Measurements from ENCODE around the gene SLC38A11.

SLC38A11 gene

DNA sequence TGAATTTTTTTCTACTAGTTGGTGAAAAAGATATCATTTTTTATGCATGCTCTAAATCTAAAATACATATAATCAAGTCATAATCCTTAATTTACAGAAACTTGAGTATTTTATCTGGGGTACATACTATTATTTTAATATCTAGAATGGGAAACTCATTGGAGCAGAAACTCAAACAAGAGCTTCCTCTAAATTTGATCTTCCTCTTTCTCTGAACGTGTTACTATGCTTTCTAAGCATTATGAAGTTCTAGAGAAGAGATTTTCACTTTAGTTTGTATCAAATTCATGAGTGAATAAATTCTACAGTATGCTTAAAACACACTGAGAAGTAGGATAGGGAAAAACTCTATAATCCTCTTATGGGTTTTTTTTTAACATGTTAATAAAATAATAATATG is 20.6 kb upstream of the SLC38A11 start:
- DNase-seq, result no peak
- intact Hi-C loops (cut with DNase I), result no loop called here

DNA sequence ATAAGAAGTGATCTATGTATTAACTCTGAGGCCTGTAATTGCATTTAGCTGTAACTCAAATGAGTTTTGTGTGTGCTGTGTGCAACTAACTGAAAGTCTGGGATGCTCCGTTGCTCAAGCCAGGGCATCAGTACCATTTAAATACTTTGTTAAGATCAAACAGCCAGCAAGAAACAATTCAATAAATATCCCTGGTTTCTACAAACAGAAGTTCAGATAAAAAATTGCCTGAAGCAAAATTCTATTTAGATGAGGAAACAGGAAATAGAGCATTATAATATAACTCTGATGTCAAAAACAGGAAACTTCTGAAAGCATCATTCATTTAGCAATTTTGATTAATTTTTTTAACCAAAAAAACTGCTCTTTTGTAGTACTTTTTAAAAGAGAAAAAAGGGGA is 18.9 kb upstream of the SLC38A11 start:
- no peak for DNase-seq
- intact Hi-C loops (cut with DNase I), result no loop called here

GRCh38 chr2:164972216-164972615 is 16.9 kb upstream of the SLC38A11 start:
- DNase-seq, result no peak
- intact Hi-C loops (cut with DNase I), result no loop called here

GRCh38 chr2:164969909-164970690 is 14.8 kb upstream of the SLC38A11 start:
- intact Hi-C loops (cut with DNase I), result no loop called here
- DNase-seq, result no peak

GRCh38 chr2:164967781-164968228 is 12.5 kb upstream of the SLC38A11 start:
- intact Hi-C loops (cut with DNase I), result no loop called here
- no peak for DNase-seq

GRCh38 chr2:164967361-164967760 is 12.0 kb upstream of the SLC38A11 start:
- DNase-seq, result no peak
- intact Hi-C loops (cut with DNase I), result no loop called here

DNA sequence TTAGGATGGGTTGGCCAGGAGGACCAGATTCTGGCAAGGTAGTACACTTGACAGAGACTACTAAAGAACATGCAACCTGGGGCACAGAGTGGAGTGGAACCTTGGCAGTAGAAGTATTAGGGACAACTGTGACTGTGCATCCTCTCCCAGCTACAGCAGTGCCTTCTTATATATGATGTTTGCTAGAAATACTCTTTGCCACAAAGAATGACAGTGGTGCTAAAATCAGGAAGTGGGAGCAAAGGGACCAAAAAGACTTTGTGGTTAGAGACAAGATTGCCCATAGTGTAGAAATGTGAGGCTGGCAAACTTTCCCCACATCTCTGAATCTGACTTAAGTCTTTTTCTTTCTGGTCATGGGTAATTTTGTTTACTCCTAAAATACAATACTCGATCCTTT is 9.4 kb upstream of the SLC38A11 start:
- DNase-seq, result no peak
- intact Hi-C loops (cut with DNase I), result no loop called here

DNA sequence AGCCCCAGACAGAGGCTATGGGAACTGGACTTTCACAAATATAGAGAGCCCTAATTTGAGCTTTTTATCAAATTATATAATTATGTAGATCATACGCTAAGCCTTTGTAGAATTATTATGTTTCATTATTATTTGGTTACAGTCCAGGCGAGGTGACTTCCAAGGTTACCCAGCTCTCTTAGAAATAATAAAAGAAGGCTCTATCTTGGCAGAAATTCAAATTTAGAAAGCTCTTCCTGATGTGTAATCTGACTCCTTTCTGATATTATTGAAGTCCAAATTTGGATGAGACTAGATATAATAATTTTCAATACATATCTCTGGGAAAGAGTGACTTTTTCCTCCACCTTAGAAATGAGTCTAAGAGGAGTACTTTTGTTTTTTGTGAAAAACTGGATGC is 4.8 kb upstream of the SLC38A11 start:
- no peak for DNase-seq
- intact Hi-C loops (cut with DNase I), result no loop called here

- DNase-seq, result peak in 4 of 42 donors; percentile 5 to 20 (median 10)
- intact Hi-C loops (cut with DNase I), result no loop called here
These were observed 1.1 kb downstream of the SLC38A11 start for GRCh38 chr2:164954186-164954585.

GRCh38 chr2:164953279-164953678 is 2.0 kb downstream of the SLC38A11 start:
- intact Hi-C loops (cut with DNase I), result no loop called here
- no peak for DNase-seq

GRCh38 chr2:164952057-164952702 is 3.1 kb downstream of the SLC38A11 start:
- intact Hi-C loops (cut with DNase I), result no loop called here
- no peak for DNase-seq

- DNase-seq, result no peak
- intact Hi-C loops (cut with DNase I), result no loop called here
These were observed 6.8 kb downstream of the SLC38A11 start for GRCh38 chr2:164948540-164948939.

GRCh38 chr2:164947281-164947680 is 8.0 kb downstream of the SLC38A11 start:
- intact Hi-C loops (cut with DNase I), result no loop called here
- no peak for DNase-seq

DNA sequence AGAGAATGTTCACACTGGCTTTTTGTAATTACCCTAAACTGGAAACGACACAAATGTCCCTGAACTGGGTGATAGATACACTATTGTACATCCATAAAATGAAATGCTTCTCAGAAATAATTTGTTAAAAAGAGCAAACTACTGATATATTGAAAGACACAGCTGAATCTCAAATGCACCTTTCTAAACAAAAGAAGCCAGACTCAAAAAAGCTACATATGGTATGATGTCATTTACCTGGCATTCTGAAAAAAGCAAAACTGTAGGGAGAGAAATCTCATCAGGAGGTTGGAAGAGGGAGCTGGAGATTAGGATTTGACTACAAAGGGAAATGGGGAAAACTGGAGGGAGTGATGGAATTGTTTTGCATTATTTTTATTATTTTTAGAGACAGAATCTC is 12.0 kb downstream of the SLC38A11 start:
- intact Hi-C loops (cut with DNase I), result no loop called here
- DNase-seq, result no peak

DNA sequence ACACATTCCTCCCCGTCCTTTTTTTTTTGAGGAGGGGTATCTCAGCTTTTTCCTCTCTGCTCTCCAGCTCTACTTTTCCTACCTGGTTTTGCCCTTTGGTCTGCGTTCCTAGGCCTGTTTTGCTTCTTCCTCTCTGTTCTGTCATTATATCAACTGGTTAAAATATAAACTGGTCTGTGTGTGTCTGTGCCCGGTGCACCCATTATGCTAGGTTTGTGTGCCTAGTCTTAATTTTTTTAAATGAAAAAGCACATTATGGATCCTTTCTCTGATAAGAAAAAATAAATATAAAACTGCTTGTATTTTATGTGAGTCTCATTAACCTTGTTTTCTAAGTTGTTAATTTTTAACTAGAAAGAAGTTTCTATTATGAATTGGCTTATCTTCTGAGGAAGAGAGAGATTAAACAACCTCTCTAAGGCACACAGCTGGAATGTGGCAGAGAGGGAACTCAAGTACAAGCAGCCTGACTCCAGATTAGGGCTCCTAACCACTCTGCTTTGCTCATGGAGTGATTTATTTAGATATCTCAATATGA is 17.4 kb downstream of the SLC38A11 start:
- no peak for DNase-seq
- intact Hi-C loops (cut with DNase I), result no loop called here

DNA sequence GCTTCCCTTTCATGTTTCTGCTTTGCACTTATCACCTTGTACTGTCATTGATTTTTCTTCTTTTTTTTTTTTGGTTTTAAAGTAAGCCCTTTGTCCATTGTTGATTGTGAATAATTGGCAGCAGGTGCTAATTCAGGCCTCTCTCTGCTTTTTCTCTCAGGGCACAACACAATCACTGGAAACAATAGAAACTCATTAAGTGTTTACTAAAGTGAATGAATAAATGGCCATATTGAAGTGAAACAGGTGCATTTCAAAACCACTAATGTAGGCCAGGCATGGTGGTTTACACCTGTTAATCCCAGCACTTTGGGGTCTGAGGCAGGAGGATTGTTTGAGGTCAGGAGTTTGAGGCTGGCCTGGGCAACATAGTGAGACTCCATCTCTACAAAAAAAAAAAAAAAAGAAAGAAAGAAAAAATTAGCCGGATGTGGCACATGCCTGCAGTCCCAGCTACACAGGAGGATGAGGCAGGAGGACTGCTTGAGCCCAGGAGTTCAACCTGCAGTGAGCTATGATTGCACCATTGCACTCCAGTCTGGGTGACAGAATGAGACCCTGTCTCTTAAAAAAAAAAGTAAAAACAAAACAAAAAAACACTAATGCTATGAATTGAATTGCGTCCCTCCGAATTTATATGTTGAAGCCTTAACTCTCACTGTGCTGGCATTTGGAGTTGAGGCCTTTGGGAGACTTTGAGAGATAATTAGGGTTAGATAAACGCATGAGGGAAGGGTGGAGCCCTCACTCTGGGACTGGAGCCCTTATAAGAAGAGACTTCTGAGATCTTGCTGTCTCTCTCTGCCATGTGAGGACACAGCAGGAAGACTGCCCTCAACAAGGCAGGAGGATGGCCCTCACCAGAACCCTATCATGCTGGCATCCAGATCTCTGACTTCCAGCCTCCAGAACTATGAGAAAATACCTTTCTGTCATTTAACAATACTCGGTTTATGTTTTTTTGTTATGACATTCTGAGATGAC is 19.9 kb downstream of the SLC38A11 start:
- DNase-seq, result no peak
- intact Hi-C loops (cut with DNase I), result no loop called here

GRCh38 chr2:164934401-164935117 is 20.8 kb downstream of the SLC38A11 start:
- no peak for DNase-seq
- intact Hi-C loops (cut with DNase I), result no loop called here

GRCh38 chr2:164933671-164934189 is 21.6 kb downstream of the SLC38A11 start:
- intact Hi-C loops (cut with DNase I), result no loop called here

DNA sequence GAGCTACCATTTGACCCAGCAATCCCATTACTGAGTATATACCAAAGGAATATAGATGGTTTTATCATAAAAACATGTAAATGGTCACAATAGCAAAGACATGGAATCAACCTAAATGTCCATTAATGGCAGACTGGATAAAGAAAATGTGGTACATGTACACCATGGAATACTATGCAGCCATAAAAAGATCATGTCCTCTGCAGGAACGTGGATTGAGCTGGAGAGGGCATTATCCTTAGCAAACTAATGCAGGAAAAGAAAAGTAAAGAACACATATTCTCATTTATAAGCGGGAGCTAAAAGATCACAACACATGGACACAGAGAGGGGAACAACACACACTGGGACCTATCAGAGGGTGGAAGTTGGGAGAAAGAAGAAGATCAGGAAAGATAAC is 22.9 kb downstream of the SLC38A11 start:
- intact Hi-C loops (cut with DNase I), result no loop called here
- DNase-seq, result no peak

More at GRCh38 chr2:164933671-164934189, 21.6 kb downstream of the SLC38A11 start:
- no peak for DNase-seq

All from head of caudate nucleus (tissue), 42 donors.